OCI-LY3 (cell line): ENCODE data around the gene S100A7.

Experiments
- EZH2phosphoT487 ChIP-seq: fragments of 200-600 bp; shearing (Covaris generic); IDR thresholded peaks from 2 replicates; pipeline ENCODE4 v1.6.1; 2018; ENCODE audit warnings: antibody characterized with exemption, mixed run types, low read depth
- TF ChIP-seq, protein P1 (sequence below): fragments of 200-600, 300-600 bp; sonication (generic); IDR thresholded peaks from 2 replicates; pipeline ENCODE4 v1.5.1; 2014; ENCODE audit warnings: antibody characterized with exemption, low read length, low read depth

DNA sequence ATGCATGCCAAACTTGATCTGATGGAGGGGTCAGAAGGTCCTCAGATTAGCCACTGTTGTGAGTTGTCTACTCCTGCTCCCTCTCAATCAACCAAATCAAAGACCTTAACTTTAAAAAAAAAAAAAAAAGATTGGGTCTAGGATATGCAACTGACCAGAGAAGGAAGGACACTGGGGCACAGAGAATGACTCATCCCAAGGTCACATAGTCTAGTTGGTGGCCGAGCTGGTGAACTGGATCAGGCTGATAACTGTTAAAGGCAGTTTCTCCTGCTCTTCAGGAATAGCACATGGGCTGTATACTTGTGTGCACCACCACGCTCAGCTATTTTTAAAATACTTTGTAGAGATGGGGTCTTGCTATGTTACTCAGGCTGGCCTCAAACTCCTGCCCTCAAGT lies 14.8 kb upstream of the S100A7 start:
- TF ChIP-seq, protein P1, sequence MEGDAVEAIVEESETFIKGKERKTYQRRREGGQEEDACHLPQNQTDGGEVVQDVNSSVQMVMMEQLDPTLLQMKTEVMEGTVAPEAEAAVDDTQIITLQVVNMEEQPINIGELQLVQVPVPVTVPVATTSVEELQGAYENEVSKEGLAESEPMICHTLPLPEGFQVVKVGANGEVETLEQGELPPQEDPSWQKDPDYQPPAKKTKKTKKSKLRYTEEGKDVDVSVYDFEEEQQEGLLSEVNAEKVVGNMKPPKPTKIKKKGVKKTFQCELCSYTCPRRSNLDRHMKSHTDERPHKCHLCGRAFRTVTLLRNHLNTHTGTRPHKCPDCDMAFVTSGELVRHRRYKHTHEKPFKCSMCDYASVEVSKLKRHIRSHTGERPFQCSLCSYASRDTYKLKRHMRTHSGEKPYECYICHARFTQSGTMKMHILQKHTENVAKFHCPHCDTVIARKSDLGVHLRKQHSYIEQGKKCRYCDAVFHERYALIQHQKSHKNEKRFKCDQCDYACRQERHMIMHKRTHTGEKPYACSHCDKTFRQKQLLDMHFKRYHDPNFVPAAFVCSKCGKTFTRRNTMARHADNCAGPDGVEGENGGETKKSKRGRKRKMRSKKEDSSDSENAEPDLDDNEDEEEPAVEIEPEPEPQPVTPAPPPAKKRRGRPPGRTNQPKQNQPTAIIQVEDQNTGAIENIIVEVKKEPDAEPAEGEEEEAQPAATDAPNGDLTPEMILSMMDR, result no peak
- TF ChIP-seq EZH2phosphoT487, result no peak
